Endothelial cell of umbilical vein (primary cell): ENCODE measurements around the gene CNTROB.

Experiments used
- CTCF ChIP-seq, 2 donors: IDR thresholded peaks; 1 replicate in 1 of 2; 2 replicates in 1 of 2; pipeline ENCODE4 v1.5.1; 2011; ENCODE audit warnings: low read length in 2 of 2, mild to moderate bottlenecking in 2 of 2, moderate library complexity in 2 of 2, control low read depth in 1 of 2, inconsistent platforms in 1 of 2, low read depth in 1 of 2; ENCODE audit not compliant: insufficient read depth in 1 of 2; ENCODE audit errors: extremely low read depth in 1 of 2
- EZH2 ChIP-seq: IDR thresholded peaks from 2 replicates; pipeline ENCODE4 v1.6.1; 2012; ENCODE audit warnings: borderline replicate concordance, low read depth, mild to moderate bottlenecking, moderate library complexity, low read length, inconsistent platforms; ENCODE audit not compliant: severe bottlenecking
- POLR2A ChIP-seq: IDR thresholded peaks from 2 replicates; pipeline ENCODE4 v1.6.1; 2012; ENCODE audit warnings: low read depth, mild to moderate bottlenecking, control low read depth, low read length
- TF ChIP-seq, protein P1 (sequence below): IDR thresholded peaks from 2 replicates; pipeline ENCODE4 v1.6.1; 2011; ENCODE audit not compliant: insufficient read depth, insufficient read length

DNA sequence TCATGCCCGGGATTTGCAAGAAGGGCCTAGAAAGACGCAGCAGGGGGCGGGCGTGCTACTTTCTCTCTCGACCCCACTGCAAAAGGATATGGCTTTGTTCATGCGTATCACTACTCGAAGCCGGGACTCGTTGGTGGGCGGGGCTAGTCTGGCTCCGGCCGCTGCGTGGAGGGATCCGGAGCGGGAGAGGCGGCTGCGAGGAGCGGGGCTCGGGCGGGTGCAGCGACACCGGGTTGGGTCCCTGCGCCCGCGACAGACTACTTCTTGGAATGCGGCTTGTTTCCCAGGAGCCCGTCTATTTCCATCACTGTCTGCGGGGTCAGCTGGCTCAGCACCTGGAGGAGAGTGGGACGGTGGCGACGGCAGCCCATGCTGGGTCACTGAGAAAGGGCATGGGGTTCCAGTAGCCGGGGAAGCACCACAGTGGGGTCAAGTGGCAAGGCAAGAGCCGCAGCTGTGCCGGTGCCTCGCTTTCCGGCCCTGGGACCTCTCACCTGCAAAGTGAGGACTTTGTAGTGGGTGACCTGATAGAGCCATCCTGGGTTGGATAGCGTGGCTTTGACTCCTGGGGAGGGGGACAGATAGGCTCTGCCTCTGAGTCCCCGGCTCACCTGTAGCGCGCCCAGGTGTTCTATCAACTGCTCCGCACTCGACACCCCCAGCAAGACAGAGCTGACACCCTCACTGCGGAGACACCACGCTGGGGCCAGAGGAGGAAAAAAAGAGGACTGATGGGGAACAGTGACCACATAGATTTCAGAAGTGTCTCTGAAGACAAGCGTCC, 9.0 kb upstream of the CNTROB start:
- TF ChIP-seq CTCF (IDR thresholded peaks at IDR 0.05; ENCODE audit: extremely low read depth in 1 of 2, insufficient read depth in 1 of 2, low read depth in 1 of 2, low read length in 2 of 2), result peak in 1 of 2 donors; percentile 13
- TF ChIP-seq POLR2A, result peak; percentile 42
- TF ChIP-seq, protein P1, sequence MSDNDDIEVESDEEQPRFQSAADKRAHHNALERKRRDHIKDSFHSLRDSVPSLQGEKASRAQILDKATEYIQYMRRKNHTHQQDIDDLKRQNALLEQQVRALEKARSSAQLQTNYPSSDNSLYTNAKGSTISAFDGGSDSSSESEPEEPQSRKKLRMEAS, result no peak
- TF ChIP-seq EZH2, result no peak
